Heart right ventricle (tissue), 16 donors: ENCODE data around the gene ACSL6. TPM values are rescaled to one million over a fixed set of nuclear protein-coding genes. Genes with fewer than 3 reads are reported as not detected.
"Not testable (repeated sequence)": the region's sequence is repeated elsewhere in the genome, so short reads cannot be mapped to it uniquely, and the experiment has no call there.

Source experiments
- ATAC-seq, 8 donors: fragments of 200-7000 bp; cut with Tn5 transposase; one replicate each; pipeline ENCODE4 v1.9.1; 2020; ENCODE audit warnings: mild to moderate bottlenecking in 8 of 8, moderate library complexity in 8 of 8, moderate number of reproducible peaks in 1 of 8
- DNase-seq, 2 donors: peaks; one replicate each; pipeline ENCODE4 v3.0.0-alpha.2; 2020
- H3K27ac ChIP-seq, 10 donors: fragments of 200-600 bp; sonication (generic) in 2 of 10; one replicate each; pipeline versions ENCODE4 v1.5.0 to v1.8.0; 2020 to 2022; ENCODE audit warnings: mild to moderate bottlenecking in 3 of 10
- H3K27me3 ChIP-seq, 7 donors: fragments of 200-600 bp; one replicate each; pipeline ENCODE4 v1.8.0; 2021 to 2022; ENCODE audit warnings: mild to moderate bottlenecking in 2 of 7
- H3K36me3 ChIP-seq, 9 donors: fragments of 200-600 bp; sonication (generic) in 1 of 9; one replicate each; pipeline versions ENCODE4 v1.5.0 to v1.8.0; 2020 to 2022; ENCODE audit warnings: mild to moderate bottlenecking in 2 of 9
- H3K4me1 ChIP-seq, 9 donors: fragments of 200-600 bp; sonication (generic) in 1 of 9; one replicate each; pipeline versions ENCODE4 v1.5.0 to v1.8.0; 2020 to 2022; ENCODE audit warnings: mild to moderate bottlenecking in 4 of 9
- H3K4me3 ChIP-seq, 10 donors: fragments of 200-600 bp; sonication (generic) in 2 of 10; one replicate each; pipeline versions ENCODE4 v1.5.0 to v1.8.0; 2020 to 2022; ENCODE audit warnings: mild to moderate bottlenecking in 7 of 10, moderate library complexity in 2 of 10
- H3K9me3 ChIP-seq, 11 donors: fragments of 200-600 bp in 10 of 11; sonication (generic) in 2 of 11; one replicate each; pipeline versions ENCODE4 v1.5.0 to v1.8.0; 2013 to 2022; ENCODE audit warnings: mild to moderate bottlenecking in 2 of 11, control low read depth in 1 of 11, moderate library complexity in 1 of 11
- WGBS, 2 donors: extraction: QIAGEN DNeasy Blood & Tissue Kit; methylation state at CpG; one replicate each; pipeline ENCODE4 v1.1.7; 2013; ENCODE audit warnings: inconsistent platforms in 1 of 2; 5-methylcytosine and 5-hydroxymethylcytosine counted together
- intact Hi-C, 10 donors: fragments of 100-400 bp; cut with DNase I; formaldehyde crosslinking; loops; one replicate each; pipeline versions ENCODE4 v1.11.1 to v1.14.2; 2022
- polyA plus RNA-seq, 2 donors: library from polyadenylated mRNA; stranded (reverse); fragments of 200-250 nt; gene quantifications; one replicate each; pipeline ENCODE4 v1.2.3, GENCODE V29; 2013
- total RNA-seq, 10 donors: library from RNA; stranded (reverse); fragmentation: NEBNext Ultra II Directional in 3 of 10; extraction: Animal tissue kit (Norgen Biotek cat#: 25700) in 3 of 10; gene quantifications; one replicate each; pipeline versions ENCODE4 v1.2.1 to v1.2.4, GENCODE V29; 2021 to 2023
- TF ChIP-seq, protein P1 (sequence below), 9 donors: fragments of 200-600 bp; sonication (generic) in 2 of 9; IDR thresholded peaks; one replicate each; pipeline versions ENCODE4 v1.5.0 to v1.8.0; 2021 to 2022; ENCODE audit warnings: antibody characterized with exemption in 9 of 9, mild to moderate bottlenecking in 5 of 9, moderate library complexity in 1 of 9
- donor health status: Arrhythmogenic right ventricular cardiomyopathy.
- donor health status: ischemic (EF 13 %, LVEDD 7.1; RV severe dilation, severe dysfunction).
- donor health status: healthy with polysubstance abuse.
- donor health status: DM: no; HTN: yes; CAD: no.
- donor health status: DM: no; HTN: no; CAD: no.
- donor health status: ischemic (EF 25% LVEDD 6.9; RV normal size, moderate dysfunction).
- donor health status: ischemic (EF 25% LVEDD 5.7; RV mildly dilated, moderate dysfunction).
- donor health status: healthy.
- donor health status: DM: yes; HTN: yes; CAD: no.
- donor health status: Ischemic cardiomyopathy.
- donor health status: ischemic (EF 35%, LVEDD 5.7; RV mildly dilated, moderate dysfunction).
- donor health status: nonischemic (EF 11% LVEDD 7.7; RV severe dilation, severe dysfunction).
- donor health status: DM: yes; HTN: yes; CAD: no.
- donor health status: PGD.
- donor health status: ischemic (EF 29% LVEDD 5.4; RV normal size, mild dysfunction).
- donor health status: nonischemic (EF 23%, LVEDD 6.1; RV moderate dilation, normal function).

Gene ACSL6
- total and polyA plus RNA-seq, 12 donors, result 0.26 to 7.0 (median 3.0) TPM

DNA sequence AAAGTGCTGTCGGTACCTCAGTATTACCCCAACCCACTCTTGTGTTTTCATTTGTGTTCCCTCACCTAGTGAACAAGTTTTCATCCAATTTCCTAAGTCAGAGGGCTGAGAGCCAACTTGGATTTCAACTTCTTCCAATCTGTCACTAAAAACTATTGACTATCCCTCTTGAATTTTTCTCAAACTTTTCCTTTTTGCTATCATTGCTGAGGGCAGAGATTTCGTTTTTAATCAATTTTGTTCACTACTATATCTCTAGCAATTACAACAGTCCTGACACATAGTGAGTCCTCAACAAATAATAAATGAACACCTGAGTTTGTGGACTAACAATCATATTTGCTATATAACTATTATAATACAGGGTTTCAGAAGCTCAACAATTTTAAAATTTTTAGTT lies 95.0 kb downstream of the ACSL6 start:
- Histone ChIP-seq H3K9me3 (peaks cover 0 to 5% (median 0%) of the 10 kb centered on the region in 11 donors), H3K4me3 (no peak overlapping the region), H3K36me3 (no peaks in the 10 kb centered on the region), H3K27ac (no peak overlapping the region), H3K4me1 (no peaks in the 10 kb centered on the region), H3K27me3 (peaks cover 0 to 3% (median 0%) of the 10 kb centered on the region in 7 donors)
- TF ChIP-seq, protein P1, sequence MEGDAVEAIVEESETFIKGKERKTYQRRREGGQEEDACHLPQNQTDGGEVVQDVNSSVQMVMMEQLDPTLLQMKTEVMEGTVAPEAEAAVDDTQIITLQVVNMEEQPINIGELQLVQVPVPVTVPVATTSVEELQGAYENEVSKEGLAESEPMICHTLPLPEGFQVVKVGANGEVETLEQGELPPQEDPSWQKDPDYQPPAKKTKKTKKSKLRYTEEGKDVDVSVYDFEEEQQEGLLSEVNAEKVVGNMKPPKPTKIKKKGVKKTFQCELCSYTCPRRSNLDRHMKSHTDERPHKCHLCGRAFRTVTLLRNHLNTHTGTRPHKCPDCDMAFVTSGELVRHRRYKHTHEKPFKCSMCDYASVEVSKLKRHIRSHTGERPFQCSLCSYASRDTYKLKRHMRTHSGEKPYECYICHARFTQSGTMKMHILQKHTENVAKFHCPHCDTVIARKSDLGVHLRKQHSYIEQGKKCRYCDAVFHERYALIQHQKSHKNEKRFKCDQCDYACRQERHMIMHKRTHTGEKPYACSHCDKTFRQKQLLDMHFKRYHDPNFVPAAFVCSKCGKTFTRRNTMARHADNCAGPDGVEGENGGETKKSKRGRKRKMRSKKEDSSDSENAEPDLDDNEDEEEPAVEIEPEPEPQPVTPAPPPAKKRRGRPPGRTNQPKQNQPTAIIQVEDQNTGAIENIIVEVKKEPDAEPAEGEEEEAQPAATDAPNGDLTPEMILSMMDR (IDR thresholded peaks at IDR 0.05), result no peak
- intact Hi-C loops, result no loop called here
- ATAC-seq (no peak), DNase-seq (no peak)
- WGBS, 2 donors, result 43 to 50% methylated on average over 2 of the region's 2 CpGs

DNA sequence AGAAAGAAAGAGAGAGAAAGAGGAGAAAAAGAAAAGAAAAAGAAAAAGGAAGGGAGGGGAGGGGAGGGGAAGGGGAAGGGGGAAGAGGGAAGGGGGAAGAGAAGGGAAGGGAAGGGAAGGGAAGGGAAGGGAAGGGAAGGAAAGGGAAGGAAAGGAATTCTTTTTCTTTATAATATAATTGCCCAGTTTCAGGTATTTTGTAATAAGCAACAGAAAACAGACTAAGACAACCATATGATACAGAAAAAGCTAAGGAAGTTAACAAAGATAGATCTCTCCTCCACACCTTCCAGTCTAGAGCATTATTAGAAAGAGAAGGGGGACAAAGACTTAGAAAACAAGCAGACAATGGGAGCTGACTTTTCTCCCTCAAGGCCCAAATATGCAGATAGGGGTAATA lies 97.0 kb downstream of the ACSL6 start:
- TF ChIP-seq, protein P1 (IDR thresholded peaks at IDR 0.05), result no peak
- intact Hi-C loops, result no loop called here
- Histone ChIP-seq H3K27ac (no peak overlapping the region), H3K27me3 (peaks cover 0 to 3% (median 0%) of the 10 kb centered on the region in 7 donors), H3K4me1 (no peaks in the 10 kb centered on the region), H3K36me3 (no peaks in the 10 kb centered on the region), H3K9me3 (peaks cover 0 to 5% (median 0%) of the 10 kb centered on the region in 11 donors), H3K4me3 (no peak overlapping the region)
- DNase-seq, result no peak
- no peak for ATAC-seq

DNA sequence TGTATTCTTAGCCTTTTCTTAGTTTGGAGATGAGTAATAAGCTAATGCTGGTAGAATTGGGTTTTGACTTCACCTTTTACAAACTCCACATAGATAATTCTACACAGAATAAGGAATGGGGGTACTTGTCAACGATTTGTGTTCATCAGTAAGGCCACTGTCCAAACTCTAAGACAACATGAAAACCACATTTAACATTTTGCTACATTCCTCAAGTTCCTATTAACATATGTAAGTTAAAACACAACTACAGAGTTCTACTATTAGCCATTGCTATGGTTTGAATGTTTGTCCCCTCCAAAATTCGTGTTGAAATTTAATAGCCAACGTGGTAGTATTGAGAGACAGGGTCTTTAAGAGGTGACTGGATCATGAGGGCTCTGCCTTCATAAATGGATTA lies 97.9 kb downstream of the ACSL6 start:
- intact Hi-C loops, result no loop called here
- Histone ChIP-seq H3K36me3 (no peaks in the 10 kb centered on the region), H3K9me3 (peaks cover 0 to 6% (median 0%) of the 10 kb centered on the region in 11 donors), H3K4me3 (no peak overlapping the region), H3K4me1 (no peaks in the 10 kb centered on the region), H3K27ac (no peak overlapping the region), H3K27me3 (peaks cover 0 to 3% (median 0%) of the 10 kb centered on the region in 7 donors)
- no peak for DNase-seq
- TF ChIP-seq, protein P1 (IDR thresholded peaks at IDR 0.05), result no peak
- 41 to 59% methylated on average over 3 of the region's 3 CpGs for WGBS, 2 donors
- no peak for ATAC-seq

DNA sequence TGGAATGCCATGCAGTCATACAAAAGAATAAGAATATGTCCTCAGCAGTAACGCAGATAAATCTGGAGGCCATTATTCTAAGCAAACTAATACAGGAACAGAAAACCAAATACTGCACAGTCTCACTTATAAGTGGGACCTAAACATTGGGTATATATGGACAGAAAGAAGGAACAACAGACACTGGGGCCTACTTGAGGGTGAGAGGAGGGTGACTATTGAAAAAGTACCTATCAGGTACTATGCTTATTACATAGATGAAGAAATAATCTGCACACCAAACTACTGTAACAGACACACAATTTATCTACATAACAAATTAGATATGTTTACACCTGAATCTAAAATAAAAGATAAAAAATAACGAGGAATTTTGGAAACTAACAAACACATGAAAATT lies 104.8 kb downstream of the ACSL6 start:
- intact Hi-C loops, result no loop called here
- Histone ChIP-seq H3K9me3 (peaks cover 0 to 40% (median 14%) of the 10 kb centered on the region in 11 donors), H3K27ac (no peak overlapping the region), H3K4me1 (no peaks in the 10 kb centered on the region), H3K4me3 (no peak overlapping the region), H3K36me3 (no peaks in the 10 kb centered on the region), H3K27me3 (no peaks in the 10 kb centered on the region)
- DNase-seq (no peak), ATAC-seq (no peak)
- TF ChIP-seq, protein P1 (IDR thresholded peaks at IDR 0.05), result no peak
- WGBS, 2 donors, result 74 to 80% methylated on average over 2 of the region's 2 CpGs

DNA sequence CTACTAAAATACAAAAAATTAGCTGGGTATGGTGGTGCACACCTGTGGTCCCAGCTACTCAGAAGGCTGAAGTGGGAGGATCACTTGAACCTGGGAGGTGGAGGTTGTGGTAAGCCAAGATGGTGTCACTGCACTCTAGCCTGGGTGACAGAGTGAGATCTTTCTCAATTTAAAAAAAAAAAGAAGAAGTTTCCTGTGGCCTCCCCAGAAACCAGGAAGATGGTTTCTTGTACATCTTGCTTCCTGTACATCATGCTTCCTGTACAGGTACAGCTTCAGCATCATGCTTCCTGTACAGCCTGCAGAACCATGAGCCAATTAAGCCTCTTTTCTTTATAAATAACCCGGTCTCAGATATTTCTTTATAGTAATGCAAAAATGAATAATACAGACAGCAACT lies 109.2 kb downstream of the ACSL6 start:
- H3K27me3 ChIP-seq, ATAC-seq, H3K4me1 ChIP-seq, H3K36me3 ChIP-seq, intact Hi-C loops, H3K4me3 ChIP-seq, DNase-seq: not testable (repeated sequence)
- Histone ChIP-seq H3K9me3 (peaks cover 0 to 54% (median 14%) of the 10 kb centered on the region in 11 donors), H3K27ac (peak overlapping the region in 1 of 10 donors; percentile 54)
- 69 to 82% methylated on average over 1 of the region's 1 CpG for WGBS, 2 donors

Other genes starting within 250 kb of the ACSL6 start
- 10 to 100 TPM; 24.2 to 41.7 (median 34.1) TPM for gene FNIP1, start 214.6 kb downstream of the ACSL6 start, total RNA-seq
- gene FNIP1, start 214.6 kb downstream of the ACSL6 start, polyA plus RNA-seq, result 1 to 10 TPM; 2.8 to 6.1 TPM
- not detected for gene MEIKIN, start 66.0 kb downstream of the ACSL6 start, total RNA-seq
- under 1 TPM in 1 of 2 donors, not detected in 1; 0.09 TPM for gene MEIKIN, start 66.0 kb downstream of the ACSL6 start, polyA plus RNA-seq
- gene IL3, start 49.0 kb upstream of the ACSL6 start, total RNA-seq, result not detected
- gene IL3, start 49.0 kb upstream of the ACSL6 start, polyA plus RNA-seq, result not detected
- not detected for gene CSF2, start 62.1 kb upstream of the ACSL6 start, total RNA-seq
- not detected for gene CSF2, start 62.1 kb upstream of the ACSL6 start, polyA plus RNA-seq
- gene P4HA2, start 216.2 kb upstream of the ACSL6 start, total RNA-seq, result 10 to 100 TPM; 35.0 to 77.1 (median 52.4) TPM
- 10 to 100 TPM; 27.2 to 97.0 TPM for gene P4HA2, start 216.2 kb upstream of the ACSL6 start, polyA plus RNA-seq
- gene PDLIM4, start 246.0 kb upstream of the ACSL6 start, total RNA-seq, result 1 to 10 TPM; 2.1 to 8.7 (median 3.4) TPM
- gene PDLIM4, start 246.0 kb upstream of the ACSL6 start, polyA plus RNA-seq, result 10 to 100 TPM in 1 of 2 donors, 1 to 10 TPM in 1; 3.4 to 15.3 TPM